HG03378 (cell line): ENCODE data around the gene C22orf15.

Experiments
- ATAC-seq: cut with Tn5 transposase; IDR thresholded peaks from one replicate; pipeline ENCODE4 v1.9.1; 2021; ENCODE audit warnings: mild to moderate bottlenecking, moderate library complexity; ENCODE audit not compliant: unreplicated experiment

The C22orf15 gene

GRCh38 chr22:23750714-23751440 is 11.9 kb upstream of the C22orf15 start, which contains the start of gene ZNF70:
Gene ZNF70 (minus strand): TSS chr22:23751112. CDS start chr22:23745140, 5,972 bp downstream.
- no peak for ATAC-seq

- ATAC-seq: no peak
Observed at GRCh38 chr22:23751441-23751996, 11.3 kb upstream of the C22orf15 start.

GRCh38 chr22:23752090-23752691 is 10.6 kb upstream of the C22orf15 start:
- no peak for ATAC-seq

- ATAC-seq: no peak
Observed at GRCh38 chr22:23752750-23753149, 10.0 kb upstream of the C22orf15 start.

DNA sequence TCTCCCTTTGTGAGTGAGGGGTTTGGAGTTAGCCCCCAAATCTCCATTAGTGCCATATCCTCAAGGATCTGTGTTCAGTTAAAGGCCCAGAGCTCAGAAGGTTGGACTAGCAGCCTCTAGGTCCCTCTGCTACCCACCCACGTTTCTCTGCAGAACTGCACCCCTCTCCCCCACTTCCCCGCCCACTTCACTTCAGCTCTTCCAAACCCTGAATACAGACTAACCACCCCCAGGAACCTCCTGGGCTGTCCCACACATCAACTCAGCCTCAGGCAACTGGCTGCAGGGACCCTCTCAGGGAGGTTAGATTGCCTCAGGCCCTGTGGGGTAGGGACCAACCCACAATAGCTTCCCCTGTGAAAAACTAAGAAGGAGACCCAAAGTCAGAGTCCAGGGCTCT is 9.4 kb upstream of the C22orf15 start:
- ATAC-seq: no peak

DNA sequence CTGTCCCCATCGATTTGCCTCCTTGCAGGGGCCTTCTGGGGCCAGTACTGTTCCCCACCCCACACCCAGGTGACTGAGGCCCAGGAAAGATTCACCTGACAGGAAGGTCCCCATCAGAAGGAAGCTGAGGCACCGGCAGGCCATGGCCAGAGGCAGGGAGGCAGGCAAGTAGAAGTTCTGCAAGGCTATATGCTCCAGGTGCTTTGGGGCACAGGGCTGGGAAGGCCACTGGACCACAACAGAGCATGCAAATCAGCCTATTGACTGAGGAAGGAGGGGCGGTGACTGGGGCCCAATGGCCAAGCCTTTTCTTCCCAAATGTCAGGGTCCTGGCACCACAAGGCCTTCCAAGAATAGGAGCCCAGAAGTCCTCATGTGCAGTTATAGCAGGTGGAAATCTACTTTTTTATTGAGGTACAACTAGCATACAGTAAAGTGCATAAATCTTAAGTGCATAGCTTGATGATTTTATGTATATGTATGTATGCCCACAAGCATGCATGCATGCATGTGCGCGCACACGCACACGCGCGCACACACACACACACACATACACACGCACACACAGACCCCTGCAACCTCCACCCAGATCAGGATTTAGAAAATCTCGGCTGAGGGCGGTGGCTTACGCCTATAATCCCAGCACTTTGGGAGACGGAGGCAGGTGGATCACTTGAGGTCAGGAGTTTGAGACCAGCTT is 8.4 kb upstream of the C22orf15 start, which contains the start of gene VPREB3:
VPREB3 (minus strand) TSS at position 206 of the 700 bp plus-strand sequence; CDS start at position 144, 62 bp downstream.
- ATAC-seq: no peak

DNA sequence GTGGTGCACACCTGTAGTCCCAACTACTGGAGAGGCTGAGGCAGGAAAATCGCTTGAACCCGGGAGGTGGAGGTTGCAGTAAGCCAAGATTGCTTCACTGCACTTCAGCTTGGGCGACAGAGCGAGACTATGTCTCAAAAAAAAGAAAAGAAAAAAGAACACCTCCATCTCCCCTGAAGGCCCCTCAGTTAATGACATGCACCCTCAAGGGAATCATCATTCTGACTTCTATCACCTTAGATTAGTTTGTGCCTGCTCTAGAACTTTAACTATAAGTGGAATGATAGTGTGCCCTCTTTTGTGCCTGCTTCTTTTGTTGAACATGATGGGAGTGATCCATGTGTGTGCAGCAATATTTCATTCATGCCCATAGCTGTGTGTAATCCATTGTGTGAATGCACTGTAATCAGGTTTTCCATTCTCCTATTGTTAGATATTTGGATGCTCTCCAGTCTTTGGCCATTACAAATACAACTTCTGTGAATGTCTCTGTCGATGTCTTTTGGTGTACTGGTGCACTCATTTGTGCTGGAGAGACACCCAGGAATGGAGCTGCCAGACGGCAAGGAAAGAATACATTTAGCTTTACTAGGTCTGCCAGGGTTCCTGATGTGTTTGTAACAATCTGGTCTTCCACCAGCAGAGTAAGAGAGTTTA is 7.7 kb upstream of the C22orf15 start:
- no peak for ATAC-seq

GRCh38 chr22:23755711-23756110 is 7.1 kb upstream of the C22orf15 start:
- no peak for ATAC-seq

GRCh38 chr22:23756891-23757290 is 5.9 kb upstream of the C22orf15 start:
- ATAC-seq: no peak

- no peak for ATAC-seq
Observed at GRCh38 chr22:23759566-23759965, 3.2 kb upstream of the C22orf15 start.

DNA sequence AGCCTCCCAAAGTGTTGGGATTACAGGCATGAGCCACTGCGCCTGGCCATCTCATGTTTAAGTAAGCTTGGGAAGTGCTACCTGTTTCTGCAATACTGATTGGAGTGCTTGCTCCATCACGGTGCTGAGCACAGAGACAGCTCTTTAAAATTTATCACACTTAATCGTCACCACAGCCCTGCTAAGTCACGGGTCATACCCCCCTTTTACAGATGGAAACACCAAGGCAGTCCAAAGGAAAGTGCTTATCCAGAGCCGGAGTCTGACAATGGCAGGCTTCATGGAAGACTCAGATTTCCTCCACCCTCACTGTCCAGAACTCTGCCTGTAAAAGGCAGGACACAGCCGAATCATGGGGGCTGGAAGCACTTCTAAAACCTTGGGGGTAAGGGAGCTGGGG is 2.7 kb upstream of the C22orf15 start:
- ATAC-seq: no peak

- ATAC-seq: no peak
Observed at GRCh38 chr22:23763579-23763945, 772 bp downstream of the C22orf15 start.

DNA sequence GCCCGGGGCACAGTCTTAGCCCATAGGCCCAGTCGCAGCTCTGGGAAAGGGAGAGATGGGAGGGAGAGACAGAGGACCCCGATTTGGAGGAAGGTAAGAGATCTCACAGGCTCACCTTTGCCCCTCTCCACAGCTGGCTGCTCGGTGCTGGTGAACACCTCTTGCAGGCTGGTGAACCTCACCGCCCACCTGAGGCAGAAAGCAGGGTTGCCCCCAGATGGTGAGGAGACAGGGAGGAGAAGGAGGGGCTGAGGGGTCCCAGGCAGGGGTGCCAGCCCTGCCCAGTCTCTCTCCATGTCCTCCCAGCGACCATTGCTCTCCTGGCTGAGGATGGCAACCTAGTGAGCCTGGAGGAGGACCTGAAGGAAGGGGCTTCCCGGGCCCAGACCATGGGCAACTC is 1.2 kb downstream of the C22orf15 start:
- ATAC-seq: no peak

DNA sequence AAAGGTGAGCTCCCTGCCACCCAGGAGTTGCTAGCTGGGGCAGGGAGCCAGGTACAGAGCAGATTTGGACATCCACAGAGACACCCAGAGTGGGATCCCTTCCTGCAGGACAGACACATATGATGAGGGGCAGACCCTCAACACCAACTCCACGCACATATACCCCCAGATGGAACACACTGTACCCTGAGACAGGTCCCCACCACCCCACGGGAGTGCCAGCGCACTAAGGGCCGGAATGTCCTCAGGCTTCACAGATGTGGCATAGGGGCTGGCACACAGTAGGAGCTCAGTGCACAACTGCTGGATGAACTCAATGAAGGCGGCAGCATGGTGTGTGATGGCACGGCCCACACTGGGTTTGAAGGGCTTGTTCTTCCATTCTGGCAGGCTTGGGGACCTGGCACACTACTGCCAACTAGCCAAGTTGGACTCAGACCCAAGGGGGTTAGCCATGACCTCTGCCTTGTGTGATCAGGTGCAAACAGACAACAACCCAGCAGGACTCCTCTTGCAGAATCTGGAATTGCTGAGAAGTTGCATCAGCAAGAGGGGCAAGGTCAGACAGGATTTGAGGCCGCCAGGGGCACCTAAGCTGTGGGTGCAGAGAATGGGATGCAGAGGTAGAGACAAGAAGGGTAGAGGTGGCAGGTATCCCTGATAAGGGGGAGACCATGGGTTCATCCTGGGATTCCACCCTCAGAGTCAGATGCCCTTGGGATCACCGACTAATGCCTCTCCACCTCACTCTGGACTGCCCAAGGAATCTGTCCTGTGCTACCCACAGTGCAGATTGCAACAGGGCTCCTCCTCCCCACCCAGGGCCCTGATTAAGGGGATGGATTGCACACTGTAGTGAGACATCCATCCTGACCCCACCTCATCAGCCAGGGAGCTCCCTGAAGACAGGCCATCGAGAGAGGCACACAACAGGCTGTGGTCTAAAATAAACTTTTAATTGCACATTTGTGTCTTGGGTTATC is 2.4 kb downstream of the C22orf15 start:
- ATAC-seq: no peak

GRCh38 chr22:23767303-23767672 is 4.5 kb downstream of the C22orf15 start:
- ATAC-seq: no peak

- no peak for ATAC-seq
Observed at GRCh38 chr22:23767673-23768548, 5.1 kb downstream of the C22orf15 start, which contains the start of gene CHCHD10. Gene CHCHD10 (minus strand): TSS chr22:23767972. CDS start chr22:23767874, 98 bp downstream.

DNA sequence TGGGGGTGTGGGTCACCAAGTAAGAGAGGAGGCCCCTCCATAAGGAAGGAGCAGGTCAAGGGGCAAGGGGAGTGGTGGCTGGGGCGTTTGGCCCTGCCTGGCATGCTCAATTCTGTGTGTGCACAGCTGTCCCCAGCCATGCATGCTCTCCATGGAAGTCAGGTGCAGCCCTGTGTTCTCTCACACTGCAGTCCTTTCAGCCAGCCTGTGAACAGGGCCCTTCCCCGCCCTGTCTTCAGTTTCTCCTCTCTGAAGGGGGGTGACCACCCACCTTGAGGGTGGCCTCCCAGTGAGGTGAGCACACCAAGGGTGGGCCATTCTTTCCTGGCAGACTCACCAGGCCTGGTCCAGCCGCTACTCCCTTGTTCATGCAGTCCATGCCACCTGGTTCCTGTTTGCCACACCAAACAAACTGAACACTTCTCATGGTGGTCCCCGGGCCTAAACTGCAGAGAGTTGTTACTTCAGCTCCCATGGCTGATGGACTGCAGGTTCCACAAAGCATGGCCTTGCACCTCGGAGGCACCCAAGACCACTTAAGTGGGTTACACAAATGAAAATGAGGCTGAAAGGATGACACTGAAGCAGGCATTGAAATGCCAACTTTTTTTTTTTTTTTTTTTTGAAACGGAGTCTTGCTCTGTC is 6.7 kb downstream of the C22orf15 start:
- no peak for ATAC-seq

DNA sequence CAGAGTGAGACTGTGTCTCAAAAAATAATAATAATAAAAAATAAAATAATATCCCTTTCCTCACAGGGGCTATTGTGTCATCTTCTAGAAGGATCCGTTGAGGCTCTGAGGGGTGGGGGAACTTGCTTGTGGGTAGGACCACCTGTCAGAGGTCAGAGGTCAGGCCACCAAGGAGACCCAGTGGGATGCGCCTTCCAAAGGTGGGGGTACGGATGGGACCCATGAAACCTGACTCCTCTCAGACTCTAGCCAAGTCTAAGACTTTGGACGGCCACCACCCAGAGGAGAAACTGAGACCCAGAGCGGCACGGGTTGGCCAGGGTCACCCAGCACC is 9.5 kb downstream of the C22orf15 start:
- no peak for ATAC-seq
